PC-3 (cell line): ENCODE measurements around the gene CHML. TPM values are rescaled to one million over a fixed set of nuclear protein-coding genes. Genes with fewer than 3 reads are reported as not detected.

Experiments used
- ATAC-seq: fragments of 200-7000 bp; cut with Tn5 transposase; 2 replicates; pipeline ENCODE4 v1.9.1; 2020; ENCODE audit warnings: mild to moderate bottlenecking, moderate library complexity
- BruUV-seq: library from RNA; stranded (reverse); fragments of 400-500 nt; replicated peaks from 2 replicates; lab custom pipeline; 2021; lab: Mats Ljungman, UMichigan
- CTCF ChIA-PET: fragments of 300-600 bp; sonication (Branson Sonifier 250); formaldehyde crosslinking; loops from one replicate; lab custom pipeline; 2022; ENCODE audit warnings: antibody characterized with exemption; lab: Charles Lee
- POLR2A ChIA-PET: fragments of 300-600 bp; sonication (Branson Sonifier 250); formaldehyde crosslinking; loops from one replicate; lab custom pipeline; 2022; ENCODE audit warnings: antibody characterized with exemption; ENCODE audit not compliant: unreplicated experiment; lab: Charles Lee
- DNase-seq: peaks from one replicate; pipeline ENCODE4 v3.0.0-alpha.2; 2015
- H2AFZ ChIP-seq: fragments of 300-600 bp; sonication (generic); 2 replicates; pipeline ENCODE4 v1.6.0; 2016; ENCODE audit warnings: antibody characterized with exemption, low read length
- H3F3A ChIP-seq: fragments of 300-600 bp; sonication (generic); one replicate; pipeline ENCODE4 v1.6.0; 2017; ENCODE audit warnings: antibody characterized with exemption, low read length, control low read depth, mild to moderate bottlenecking; ENCODE audit not compliant: unreplicated experiment
- H3K27ac ChIP-seq: fragments of 300-600 bp; sonication (generic); 2 replicates; pipeline ENCODE4 v1.5.1; 2016; ENCODE audit warnings: mild to moderate bottlenecking, low read length
- H3K27me3 ChIP-seq: fragments of 300-600 bp; sonication (generic); 2 replicates; pipeline ENCODE4 v1.6.1; 2016; ENCODE audit warnings: low read length, mixed read lengths
- H3K36me3 ChIP-seq: fragments of 300-600 bp; sonication (generic); 2 replicates; pipeline ENCODE4 v1.6.1; 2016; ENCODE audit warnings: low read depth, mixed run types, low read length, mixed read lengths
- H3K4me1 ChIP-seq: fragments of 300-600 bp; sonication (generic); 2 replicates; pipeline ENCODE4 v1.5.1; 2016; ENCODE audit warnings: low read length; ENCODE audit not compliant: insufficient read depth
- H3K4me2 ChIP-seq: fragments of 300-600 bp; sonication (generic); 2 replicates; pipeline ENCODE4 v1.6.0; 2016; ENCODE audit warnings: low read length
- H3K4me3 ChIP-seq: fragments of 300-600 bp; sonication (generic); 2 replicates; pipeline ENCODE4 v1.5.1; 2016; ENCODE audit warnings: mild to moderate bottlenecking, low read length, mixed read lengths
- H3K79me2 ChIP-seq: fragments of 300-600 bp; sonication (generic); 2 replicates; pipeline ENCODE4 v1.6.1; 2017; ENCODE audit warnings: low read length, mixed read lengths
- H3K9ac ChIP-seq: fragments of 300-600 bp; sonication (generic); 2 replicates; pipeline ENCODE4 v1.6.0; 2016; ENCODE audit warnings: mild to moderate bottlenecking, low read length
- H3K9me2 ChIP-seq: fragments of 300-600 bp; sonication (generic); replicated peaks from 2 replicates; pipeline ENCODE4 v1.6.1; 2016; ENCODE audit warnings: mixed run types, low read length, mixed read lengths
- H3K9me3 ChIP-seq: fragments of 300-600 bp; sonication (generic); 2 replicates; pipeline ENCODE4 v1.6.1; 2016; ENCODE audit warnings: low read length, mixed read lengths
- H4K20me1 ChIP-seq: fragments of 300-600 bp; sonication (generic); 2 replicates; pipeline ENCODE4 v1.6.1; 2016; ENCODE audit warnings: low read length, mixed read lengths
- CTCF ChIP-seq: fragments of 300-600 bp; sonication (generic); conservative IDR thresholded peaks from 2 replicates; pipeline ENCODE4 v1.5.1; 2017; ENCODE audit warnings: antibody characterized with exemption, low read depth, mild to moderate bottlenecking, low read length
- EZH2 ChIP-seq: fragments of 300-600 bp; sonication (generic); IDR thresholded peaks from one replicate; pipeline ENCODE4 v1.6.1; 2017; ENCODE audit warnings: antibody characterized with exemption, mild to moderate bottlenecking, low read length; ENCODE audit not compliant: unreplicated experiment
- EZH2phosphoT487 ChIP-seq: fragments of 300-600 bp; sonication (generic); IDR thresholded peaks from 2 replicates; pipeline ENCODE4 v1.6.1; 2018; ENCODE audit warnings: mild to moderate bottlenecking, antibody characterized with exemption, low read length, borderline replicate concordance
- intact Hi-C: fragments of 100-400 bp; cut with micrococcal nuclease; formaldehyde crosslinking; loops from 2 replicates; pipeline ENCODE4 v1.9.0; 2023
- total RNA-seq: library from RNA; depleted of rRNA; stranded (reverse); fragments of >200 nt; gene quantifications from 2 replicates; pipeline ENCODE4 v1.2.3, GENCODE V29; 2014

CHML gene
- total RNA-seq, 1 experiment from 2014 or later: 68.6 TPM

- Histone ChIP-seq H2AFZ (no peak overlapping the region), H3K27ac (0 out of 2 replicates have a peak overlapping the region, but pooled peaks have one; percentile 0), H3K27me3 (no peaks in the 10 kb centered on the region), H3K4me3 (no peak overlapping the region), H3K79me2 (0 out of 2 replicates have a peak, but pooled peaks cover 13% of the 10 kb centered on the region), H3K9ac (no peak overlapping the region), H3F3A (no peaks in the 10 kb centered on the region), H3K9me2 (no peaks in the 10 kb centered on the region), H3K4me1 (peaks cover 33% of the 10 kb centered on the region), H3K36me3 (peaks cover 6% of the 10 kb centered on the region; the same call in 1 of the 2 replicates), H4K20me1 (no peaks in the 10 kb centered on the region), H3K9me3 (no peaks in the 10 kb centered on the region), H3K4me2 (0 out of 2 replicates have a peak overlapping the region, but pooled peaks have one; percentile 1)
- ATAC-seq (peak; percentile 66), DNase-seq (peak; percentile 97)
- BruUV-seq: no TSS peak
- intact Hi-C loops: loop anchor here (1.0 to 5.0 kb wide), 8 partner anchors 16 to 740 kb away; no protein-coding TSS in a partner anchor
- ChIA-PET POLR2A (no interaction called here), CTCF (interaction anchor here (0.5 to 2.0 kb wide), 6 partner anchors 10 to 127 kb away, joined by 3 to 26 read pairs (median 3); no protein-coding TSS in a partner anchor)
- TF ChIP-seq EZH2 (no peak), EZH2phosphoT487 (no peak), CTCF (peak; percentile 98)
These were observed 12.5 kb downstream of the CHML start for GRCh38 chr1:241627453-241628259.

- no peaks in the 10 kb centered on the region for H3K27me3 ChIP-seq
- no peaks in the 10 kb centered on the region for H4K20me1 ChIP-seq
- BruUV-seq: no TSS peak
- no peaks in the 10 kb centered on the region for H3K36me3 ChIP-seq
- ATAC-seq (peak; percentile 79), DNase-seq (peak; percentile 70)
- POLR2A ChIA-PET: no interaction called here
- peak overlapping the region; percentile 10 for H3K27ac ChIP-seq
- no peak overlapping the region for H3K4me3 ChIP-seq
- intact Hi-C loops: loop anchor here (5.0 kb wide), 4 partner anchors 137 to 738 kb away; no protein-coding TSS in a partner anchor
- TF ChIP-seq EZH2: no peak
- no peak for TF ChIP-seq EZH2phosphoT487
- no peak for TF ChIP-seq CTCF
- H3K9me3 ChIP-seq: no peaks in the 10 kb centered on the region
- CTCF ChIA-PET: interaction anchor here (1.1 kb wide), 1 partner anchor 20 kb away, joined by 3 read pairs; no protein-coding TSS in a partner anchor
- no peak overlapping the region for H2AFZ ChIP-seq
- H3F3A ChIP-seq: no peaks in the 10 kb centered on the region
- H3K9me2 ChIP-seq: no peaks in the 10 kb centered on the region
- no peak overlapping the region for H3K9ac ChIP-seq
- H3K4me2 ChIP-seq: peak overlapping the region; percentile 18; the same call in 1 of the 2 replicates
- 0 out of 2 replicates have a peak, but pooled peaks cover 5% of the 10 kb centered on the region for H3K79me2 ChIP-seq
- H3K4me1 ChIP-seq: peaks cover 33% of the 10 kb centered on the region
These were observed 15.2 kb downstream of the CHML start for GRCh38 chr1:241624935-241625334.
